Fibroblast of lung (primary cell): ENCODE measurements around the gene NOP56. TPM values are rescaled to one million over a fixed set of nuclear protein-coding genes. Genes with fewer than 3 reads are reported as not detected.

Experiments
- DNase-seq, 2 donors: peaks; one replicate each; pipeline versions ENCODE4 v3.0.0 to v3.0.0-alpha.2; 2010; ENCODE audit warnings: low read depth in 2 of 2
- H2AFZ ChIP-seq: 2 replicates; pipeline ENCODE4 v1.5.1; 2012; ENCODE audit warnings: low read length, control low read depth, inconsistent platforms
- H3K27ac ChIP-seq: 2 replicates; pipeline ENCODE4 v1.5.1; 2011; ENCODE audit warnings: low read length, control low read depth; ENCODE audit not compliant: insufficient read depth
- H3K27me3 ChIP-seq: 2 replicates; pipeline ENCODE4 v1.5.1; 2011; ENCODE audit warnings: mild to moderate bottlenecking, low read length; ENCODE audit not compliant: control insufficient read depth, insufficient read depth
- H3K36me3 ChIP-seq: 2 replicates; pipeline ENCODE4 v1.5.1; 2011; ENCODE audit warnings: low read length; ENCODE audit not compliant: control insufficient read depth, insufficient read depth
- H3K4me1 ChIP-seq: 2 replicates; pipeline ENCODE4 v1.5.1; 2011; ENCODE audit warnings: low read length; ENCODE audit not compliant: control insufficient read depth, insufficient read depth; ENCODE audit errors: extremely low read depth
- H3K4me2 ChIP-seq: 2 replicates; pipeline ENCODE4 v1.5.1; 2011; ENCODE audit warnings: low read length, control low read depth; ENCODE audit not compliant: insufficient read depth; ENCODE audit errors: extremely low read depth
- H3K4me3 ChIP-seq, 4 experiments: fragments of 200-600 bp in 1 of 4; sonication (generic) in 1 of 4; replicated peaks in 1 of 4; 2 replicates each; pipeline ENCODE4 v1.5.1; 2011 to 2016; ENCODE audit warnings: low read length in 4 of 4, low read depth in 3 of 4, mild to moderate bottlenecking in 3 of 4, control low read depth in 2 of 4, inconsistent platforms in 1 of 4, mixed read lengths in 1 of 4; ENCODE audit not compliant: insufficient read depth in 1 of 4; ENCODE audit errors: control extremely low read depth in 1 of 4
- H3K79me2 ChIP-seq: 2 replicates; pipeline ENCODE4 v1.5.1; 2012; ENCODE audit warnings: mild to moderate bottlenecking, low read length, inconsistent platforms; ENCODE audit not compliant: control insufficient read depth, insufficient read depth
- H3K9ac ChIP-seq: 2 replicates; pipeline ENCODE4 v1.5.1; 2011; ENCODE audit warnings: mild to moderate bottlenecking, low read length, control low read depth; ENCODE audit not compliant: insufficient read depth
- H3K9me3 ChIP-seq: 2 replicates; pipeline ENCODE4 v1.5.1; 2012; ENCODE audit warnings: low read depth, low read length; ENCODE audit not compliant: control insufficient read depth, insufficient read depth
- H4K20me1 ChIP-seq: 2 replicates; pipeline ENCODE4 v1.5.1; 2011; ENCODE audit warnings: low read length; ENCODE audit not compliant: control insufficient read depth, insufficient read depth; ENCODE audit errors: extremely low read depth
- EZH2 ChIP-seq: IDR thresholded peaks from 2 replicates; pipeline ENCODE4 v1.5.1; 2012; ENCODE audit warnings: low read length, control low read depth, mild to moderate bottlenecking; ENCODE audit errors: missing control alignments
- polyA plus RNA-seq, 2 donors: library from polyadenylated mRNA; depleted of rRNA in 1 of 2; stranded (reverse) in 1 of 2; unstranded in 1 of 2; fragments of >200 nt; gene quantifications; 2 replicates each; pipeline ENCODE4 v1.2.1, GENCODE V29; 2011 to 2012; ENCODE audit warnings: missing spikeins in 1 of 2
- total RNA-seq: library from RNA; depleted of rRNA; stranded (reverse); fragments of >200 nt; gene quantifications from 2 replicates; pipeline ENCODE4 v1.2.1, GENCODE V29; 2014
- TF ChIP-seq, protein P1 (sequence below), 2 donors: IDR thresholded peaks in 1 of 2; conservative IDR thresholded peaks in 1 of 2; 1 replicate in 1 of 2; 2 replicates in 1 of 2; pipeline ENCODE4 v1.5.1; 2011 to 2012; ENCODE audit warnings: low read length in 2 of 2, control low read depth in 1 of 2, inconsistent platforms in 1 of 2, low read depth in 1 of 2, mild to moderate bottlenecking in 1 of 2

The NOP56 gene
- total and polyA plus RNA-seq, 2 donors (not counting 1 experiment from before 2014, with no cell fraction given): 108 to 117 TPM

DNA sequence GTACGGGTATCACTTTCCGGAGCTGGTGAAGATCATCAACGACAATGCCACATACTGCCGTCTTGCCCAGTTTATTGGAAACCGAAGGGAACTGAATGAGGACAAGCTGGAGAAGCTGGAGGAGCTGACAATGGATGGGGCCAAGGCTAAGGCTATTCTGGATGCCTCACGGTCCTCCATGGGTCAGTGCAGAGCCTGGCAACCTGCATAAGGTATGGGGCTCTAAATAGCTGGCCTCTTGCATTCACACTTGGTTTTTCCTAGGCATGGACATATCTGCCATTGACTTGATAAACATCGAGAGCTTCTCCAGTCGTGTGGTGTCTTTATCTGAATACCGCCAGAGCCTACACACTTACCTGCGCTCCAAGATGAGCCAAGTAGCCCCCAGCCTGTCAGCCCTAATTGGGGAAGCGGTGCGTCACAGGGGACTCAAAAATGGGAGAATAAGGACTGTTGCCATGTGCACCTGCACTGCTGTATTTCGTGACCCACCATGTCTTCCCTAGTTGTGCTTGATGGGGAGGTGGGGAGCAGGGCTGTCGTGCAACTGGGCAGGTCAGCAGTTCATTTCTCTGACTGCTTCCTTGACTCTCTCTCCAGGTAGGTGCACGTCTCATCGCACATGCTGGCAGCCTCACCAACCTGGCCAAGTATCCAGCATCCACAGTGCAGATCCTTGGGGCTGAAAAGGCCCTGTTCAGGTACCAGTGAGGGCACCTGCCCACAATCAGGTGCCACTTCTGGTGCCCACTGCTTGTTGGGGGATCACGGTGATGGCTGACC, 3.1 kb downstream of the NOP56 start:
- H3K27me3 ChIP-seq: no peaks in the 10 kb centered on the region
- peaks cover 8% of the 10 kb centered on the region for H3K4me1 ChIP-seq
- H3K36me3 ChIP-seq: peaks cover 43% of the 10 kb centered on the region
- no peak overlapping the region for H3K27ac ChIP-seq
- H3K79me2 ChIP-seq: peaks cover 42% of the 10 kb centered on the region
- no peak for TF ChIP-seq EZH2
- TF ChIP-seq, protein P1, sequence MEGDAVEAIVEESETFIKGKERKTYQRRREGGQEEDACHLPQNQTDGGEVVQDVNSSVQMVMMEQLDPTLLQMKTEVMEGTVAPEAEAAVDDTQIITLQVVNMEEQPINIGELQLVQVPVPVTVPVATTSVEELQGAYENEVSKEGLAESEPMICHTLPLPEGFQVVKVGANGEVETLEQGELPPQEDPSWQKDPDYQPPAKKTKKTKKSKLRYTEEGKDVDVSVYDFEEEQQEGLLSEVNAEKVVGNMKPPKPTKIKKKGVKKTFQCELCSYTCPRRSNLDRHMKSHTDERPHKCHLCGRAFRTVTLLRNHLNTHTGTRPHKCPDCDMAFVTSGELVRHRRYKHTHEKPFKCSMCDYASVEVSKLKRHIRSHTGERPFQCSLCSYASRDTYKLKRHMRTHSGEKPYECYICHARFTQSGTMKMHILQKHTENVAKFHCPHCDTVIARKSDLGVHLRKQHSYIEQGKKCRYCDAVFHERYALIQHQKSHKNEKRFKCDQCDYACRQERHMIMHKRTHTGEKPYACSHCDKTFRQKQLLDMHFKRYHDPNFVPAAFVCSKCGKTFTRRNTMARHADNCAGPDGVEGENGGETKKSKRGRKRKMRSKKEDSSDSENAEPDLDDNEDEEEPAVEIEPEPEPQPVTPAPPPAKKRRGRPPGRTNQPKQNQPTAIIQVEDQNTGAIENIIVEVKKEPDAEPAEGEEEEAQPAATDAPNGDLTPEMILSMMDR (conservative IDR thresholded peaks at IDR 0.05 in 1 of 2, IDR thresholded peaks at IDR 0.05 in 1 of 2; ENCODE audit: low read depth in 1 of 2, low read length in 2 of 2): no peak
- no peak overlapping the region for H2AFZ ChIP-seq
- DNase-seq: no peak
- no peak overlapping the region for H3K4me3 ChIP-seq
- no peaks in the 10 kb centered on the region for H3K9me3 ChIP-seq
- H3K9ac ChIP-seq: no peak overlapping the region
- peaks cover 4% of the 10 kb centered on the region for H4K20me1 ChIP-seq
- H3K4me2 ChIP-seq: no peak overlapping the region

DNA sequence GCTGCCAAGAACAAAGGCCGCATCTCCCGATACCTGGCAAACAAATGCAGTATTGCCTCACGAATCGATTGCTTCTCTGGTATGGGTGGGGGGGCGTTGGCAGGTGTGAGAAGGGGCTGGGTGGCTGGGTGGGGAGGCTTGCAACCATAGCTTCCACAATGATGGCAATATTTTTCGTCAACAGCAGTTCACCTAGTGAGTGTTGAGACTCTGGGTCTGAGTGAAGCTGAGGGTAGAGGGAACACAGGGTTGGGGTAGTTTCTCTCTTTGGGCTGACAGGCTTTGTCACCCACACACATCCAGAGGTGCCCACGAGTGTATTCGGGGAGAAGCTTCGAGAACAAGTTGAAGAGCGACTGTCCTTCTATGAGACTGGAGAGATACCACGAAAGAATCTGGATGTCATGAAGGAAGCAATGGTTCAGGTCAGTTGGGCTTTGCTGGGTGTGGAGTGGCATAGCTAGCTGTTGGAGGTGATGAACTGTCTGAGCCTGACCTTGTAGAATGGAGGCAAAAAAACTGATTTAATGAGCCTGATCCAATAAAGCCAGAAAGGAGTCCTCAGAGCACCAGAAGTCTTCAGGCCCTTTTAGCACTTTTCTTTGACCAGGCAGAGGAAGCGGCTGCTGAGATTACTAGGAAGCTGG, 4.2 kb downstream of the NOP56 start:
- TF ChIP-seq, protein P1 (conservative IDR thresholded peaks at IDR 0.05 in 1 of 2, IDR thresholded peaks at IDR 0.05 in 1 of 2; ENCODE audit: low read depth in 1 of 2, low read length in 2 of 2): no peak
- TF ChIP-seq EZH2: no peak
- no peak overlapping the region for H3K4me2 ChIP-seq
- peaks cover 46% of the 10 kb centered on the region for H3K36me3 ChIP-seq
- DNase-seq: no peak
- no peaks in the 10 kb centered on the region for H3K27me3 ChIP-seq
- peaks cover 8% of the 10 kb centered on the region for H3K4me1 ChIP-seq
- H4K20me1 ChIP-seq: peaks cover 4% of the 10 kb centered on the region
- no peak overlapping the region for H3K4me3 ChIP-seq
- H3K27ac ChIP-seq: no peak overlapping the region
- peaks cover 39% of the 10 kb centered on the region for H3K79me2 ChIP-seq
- H2AFZ ChIP-seq: no peak overlapping the region
- H3K9me3 ChIP-seq: no peaks in the 10 kb centered on the region
- H3K9ac ChIP-seq: no peak overlapping the region

DNA sequence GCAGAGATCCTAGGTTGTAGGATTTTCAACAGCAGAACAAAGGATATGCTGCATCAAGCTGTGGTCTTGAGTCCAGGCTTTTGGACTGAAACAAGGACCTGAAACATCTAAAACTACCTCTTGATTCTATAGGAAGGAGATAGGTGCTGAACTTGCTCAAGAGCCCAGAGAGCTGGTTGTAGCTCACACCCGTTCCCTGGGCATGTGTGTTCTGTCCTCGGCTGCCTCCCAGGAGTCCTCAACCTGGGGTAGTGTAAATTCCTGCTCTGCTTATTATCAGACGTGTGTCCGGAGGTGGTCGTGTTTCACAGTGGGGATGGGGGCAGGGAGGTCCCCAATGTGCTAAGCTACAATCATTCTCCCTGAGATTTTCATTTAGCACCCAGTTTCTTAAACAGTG, 4.8 kb downstream of the NOP56 start:
- Histone ChIP-seq H2AFZ (no peak overlapping the region), H3K9me3 (no peaks in the 10 kb centered on the region), H3K9ac (no peak overlapping the region), H3K36me3 (peaks cover 46% of the 10 kb centered on the region), H4K20me1 (peaks cover 4% of the 10 kb centered on the region), H3K27me3 (no peaks in the 10 kb centered on the region), H3K4me2 (no peak overlapping the region), H3K27ac (no peak overlapping the region), H3K4me3 (no peak overlapping the region), H3K4me1 (peaks cover 8% of the 10 kb centered on the region), H3K79me2 (peaks cover 38% of the 10 kb centered on the region)
- TF ChIP-seq, protein P1 (conservative IDR thresholded peaks at IDR 0.05 in 1 of 2, IDR thresholded peaks at IDR 0.05 in 1 of 2; ENCODE audit: low read depth in 1 of 2, low read length in 2 of 2): no peak
- TF ChIP-seq EZH2: no peak
- DNase-seq: no peak
